ENCODE data around the gene ZNF808. TPM values are rescaled to one million over a fixed set of nuclear protein-coding genes. Genes with fewer than 3 reads are reported as not detected.
"Not testable (repeated sequence)": the region's sequence is repeated elsewhere in the genome, so short reads cannot be mapped to it uniquely, and the experiment has no call there.

ZNF808 gene
- total and polyA plus RNA-seq, 2 experiments from 2014 or later = 6.2 to 22.9 TPM

DNA sequence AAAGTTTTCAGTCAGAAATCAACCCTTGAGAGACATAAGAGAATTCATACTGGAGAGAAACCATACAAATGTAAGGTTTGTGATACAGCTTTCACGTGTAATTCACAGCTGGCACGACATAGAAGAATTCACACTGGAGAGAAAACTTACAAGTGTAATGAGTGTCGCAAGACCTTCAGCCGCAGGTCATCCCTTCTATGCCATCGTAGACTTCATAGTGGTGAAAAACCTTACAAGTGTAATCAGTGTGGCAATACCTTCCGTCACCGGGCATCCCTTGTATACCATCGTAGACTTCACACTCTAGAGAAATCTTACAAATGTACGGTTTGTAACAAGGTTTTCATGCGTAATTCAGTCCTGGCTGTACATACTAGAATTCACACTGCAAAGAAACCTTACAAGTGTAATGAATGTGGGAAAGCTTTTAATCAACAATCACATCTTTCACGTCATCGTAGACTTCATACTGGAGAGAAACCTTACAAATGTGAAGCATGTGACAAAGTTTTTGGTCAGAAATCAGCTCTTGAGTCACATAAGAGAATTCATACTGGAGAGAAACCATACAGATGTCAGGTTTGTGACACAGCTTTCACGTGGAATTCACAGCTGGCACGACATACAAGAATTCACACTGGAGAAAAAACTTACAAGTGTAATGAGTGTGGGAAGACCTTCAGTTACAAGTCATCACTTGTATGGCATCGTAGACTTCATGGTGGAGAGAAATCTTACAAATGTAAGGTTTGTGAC is 26.9 kb downstream of the ZNF808 start:
- no peaks in the 10 kb centered on the region for H3K4me1 ChIP-seq (ENCODE audit: low read depth)
- no peak for DNase-seq (ENCODE audit: low read depth in 1 of 2, low spot score in 1 of 2)
- peaks cover 31% of the 10 kb centered on the region for H3K36me3 ChIP-seq
- H3K27ac ChIP-seq = no peak overlapping the region
- no peak overlapping the region for H3K4me3 ChIP-seq
- H3K27me3 ChIP-seq = no peaks in the 10 kb centered on the region
- H3K9me3 ChIP-seq (ENCODE audit: low read depth) = peaks cover 3% of the 10 kb centered on the region
- TF ChIP-seq, protein P1, sequence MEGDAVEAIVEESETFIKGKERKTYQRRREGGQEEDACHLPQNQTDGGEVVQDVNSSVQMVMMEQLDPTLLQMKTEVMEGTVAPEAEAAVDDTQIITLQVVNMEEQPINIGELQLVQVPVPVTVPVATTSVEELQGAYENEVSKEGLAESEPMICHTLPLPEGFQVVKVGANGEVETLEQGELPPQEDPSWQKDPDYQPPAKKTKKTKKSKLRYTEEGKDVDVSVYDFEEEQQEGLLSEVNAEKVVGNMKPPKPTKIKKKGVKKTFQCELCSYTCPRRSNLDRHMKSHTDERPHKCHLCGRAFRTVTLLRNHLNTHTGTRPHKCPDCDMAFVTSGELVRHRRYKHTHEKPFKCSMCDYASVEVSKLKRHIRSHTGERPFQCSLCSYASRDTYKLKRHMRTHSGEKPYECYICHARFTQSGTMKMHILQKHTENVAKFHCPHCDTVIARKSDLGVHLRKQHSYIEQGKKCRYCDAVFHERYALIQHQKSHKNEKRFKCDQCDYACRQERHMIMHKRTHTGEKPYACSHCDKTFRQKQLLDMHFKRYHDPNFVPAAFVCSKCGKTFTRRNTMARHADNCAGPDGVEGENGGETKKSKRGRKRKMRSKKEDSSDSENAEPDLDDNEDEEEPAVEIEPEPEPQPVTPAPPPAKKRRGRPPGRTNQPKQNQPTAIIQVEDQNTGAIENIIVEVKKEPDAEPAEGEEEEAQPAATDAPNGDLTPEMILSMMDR (IDR thresholded peaks at IDR 0.05; ENCODE audit: low read depth, low read length) = no peak

DNA sequence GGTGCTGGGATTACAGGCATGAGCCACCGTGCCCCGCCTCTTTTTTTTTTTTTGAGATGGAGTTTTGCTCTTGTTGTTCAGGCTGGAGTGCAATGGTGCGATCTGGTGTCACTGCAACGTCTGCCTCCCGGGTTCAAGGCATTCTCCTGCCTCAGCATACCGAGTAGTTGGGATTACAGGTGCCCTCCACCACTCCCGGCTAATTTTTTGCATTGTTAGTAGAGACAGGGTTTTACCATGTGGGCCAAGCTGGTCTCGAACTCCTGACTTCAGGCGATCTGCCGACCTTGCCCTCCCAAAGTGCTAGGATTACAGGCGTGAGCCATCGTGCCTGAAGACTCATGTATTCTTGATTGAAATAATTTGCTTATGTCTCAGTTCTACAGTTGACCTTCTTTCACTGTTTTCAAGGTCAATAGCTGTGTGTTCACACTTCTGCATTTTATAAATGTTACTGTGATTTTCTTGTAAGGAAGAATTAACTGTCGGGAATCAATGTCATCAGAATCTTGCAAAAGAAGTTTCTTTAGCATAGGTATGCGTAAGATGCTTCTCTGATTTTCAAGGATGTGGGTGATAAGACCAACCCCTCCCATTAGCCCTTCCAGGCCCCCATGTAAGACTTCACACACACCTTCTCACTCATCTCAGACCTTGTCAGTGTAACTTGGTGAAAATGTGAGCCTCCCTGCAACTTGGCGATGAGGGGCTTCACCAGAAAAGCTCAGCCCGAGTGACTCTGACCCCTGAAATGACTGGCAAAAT is 29.9 kb downstream of the ZNF808 start:
- no peak for DNase-seq (ENCODE audit: low read depth in 1 of 2, low spot score in 1 of 2)
- peaks cover 23% of the 10 kb centered on the region for H3K36me3 ChIP-seq
- peaks cover 3% of the 10 kb centered on the region for H3K9me3 ChIP-seq (ENCODE audit: low read depth)
- TF ChIP-seq, protein P1 (IDR thresholded peaks at IDR 0.05; ENCODE audit: low read depth, low read length) = no peak
- H3K4me3 ChIP-seq = no peak overlapping the region
- H3K4me1 ChIP-seq (ENCODE audit: low read depth) = no peaks in the 10 kb centered on the region
- no peak overlapping the region for H3K27ac ChIP-seq
- H3K27me3 ChIP-seq = no peaks in the 10 kb centered on the region

DNA sequence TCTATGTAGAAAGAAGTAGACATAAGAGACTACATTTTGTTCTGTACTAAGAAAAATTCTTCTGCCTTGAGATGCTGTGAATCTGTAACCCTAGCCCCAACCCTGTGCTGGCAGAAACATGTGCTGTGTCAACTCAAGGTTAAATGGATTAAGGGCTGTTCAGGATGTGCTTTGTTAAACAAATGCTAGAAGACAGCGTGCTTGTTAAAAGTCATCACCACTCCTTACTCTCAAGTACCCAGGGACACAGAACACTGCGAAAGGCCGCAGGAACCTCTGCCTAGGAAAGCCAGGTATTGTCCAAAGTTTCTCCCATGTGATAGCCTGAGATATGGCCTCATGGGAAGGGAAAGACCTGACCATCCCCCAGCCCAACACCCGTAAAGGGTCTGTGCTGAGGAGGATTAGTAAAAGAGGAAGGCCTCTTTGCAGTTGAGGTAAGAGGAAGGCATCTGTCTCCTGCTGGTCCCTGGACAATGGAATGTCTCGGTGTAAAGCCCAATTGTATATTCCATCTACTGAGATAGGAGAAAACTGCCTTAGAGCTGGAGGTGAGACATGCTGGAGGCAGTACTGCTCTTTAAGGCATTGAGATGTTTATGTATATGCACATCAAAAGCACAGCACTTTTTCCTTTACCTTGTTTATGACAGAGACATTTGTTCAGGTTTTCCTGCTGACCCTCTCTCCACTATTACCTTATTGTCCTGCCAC is 31.4 kb downstream of the ZNF808 start:
- H3K4me1 ChIP-seq (ENCODE audit: low read depth); H3K27me3 ChIP-seq; DNase-seq (ENCODE audit: low read depth in 1 of 2, low spot score in 1 of 2); H3K27ac ChIP-seq; H3K9me3 ChIP-seq (ENCODE audit: low read depth); H3K4me3 ChIP-seq: not testable (repeated sequence)
- peaks cover 16% of the 10 kb centered on the region for H3K36me3 ChIP-seq

DNA sequence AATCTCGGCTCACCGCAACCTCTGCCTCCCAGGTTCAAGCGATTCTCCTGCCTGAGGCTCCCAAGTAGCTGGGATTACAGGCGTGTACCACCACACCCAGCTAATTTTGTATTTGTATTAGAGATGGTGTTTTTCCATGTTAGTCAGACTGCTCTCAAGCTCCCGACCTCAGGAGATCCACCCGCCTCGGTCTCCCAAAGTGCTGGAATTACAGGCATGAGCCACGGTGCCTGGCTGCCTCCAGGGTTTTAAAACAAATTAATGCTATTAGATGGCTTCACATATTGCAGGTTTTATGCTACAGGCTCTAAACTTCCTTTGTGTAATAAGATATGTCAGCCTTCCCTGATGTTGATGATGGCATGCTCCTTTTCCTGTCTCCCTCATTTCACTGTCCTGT is 34.1 kb downstream of the ZNF808 start:
- not testable (repeated sequence) for H3K36me3 ChIP-seq; H3K4me1 ChIP-seq (ENCODE audit: low read depth); H3K27ac ChIP-seq; H3K9me3 ChIP-seq (ENCODE audit: low read depth); H3K27me3 ChIP-seq; DNase-seq (ENCODE audit: low read depth in 1 of 2, low spot score in 1 of 2); H3K4me3 ChIP-seq

DNA sequence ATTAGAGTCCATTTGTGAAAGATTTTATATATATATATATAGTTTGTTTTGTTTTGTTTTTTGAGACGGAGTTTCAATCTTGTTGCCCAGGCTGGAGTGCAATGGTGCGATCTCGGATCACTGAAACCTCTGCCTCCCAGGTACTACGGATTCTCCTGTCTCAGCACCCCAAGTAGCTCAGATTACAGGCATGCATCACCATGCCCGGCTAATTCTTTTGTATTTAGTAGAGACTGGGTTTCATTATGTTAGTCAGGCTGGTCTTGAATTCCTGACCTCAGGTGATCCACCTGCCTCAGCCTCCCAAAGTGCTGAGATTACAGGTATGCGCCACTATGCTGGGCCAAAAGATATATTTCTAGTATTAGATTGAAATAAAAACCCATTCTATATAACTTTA is 38.7 kb downstream of the ZNF808 start:
- H3K9me3 ChIP-seq (ENCODE audit: low read depth) = no peaks in the 10 kb centered on the region
- no peak overlapping the region for H3K4me3 ChIP-seq
- TF ChIP-seq, protein P1 (IDR thresholded peaks at IDR 0.05; ENCODE audit: low read depth, low read length) = no peak
- DNase-seq (ENCODE audit: low read depth in 1 of 2, low spot score in 1 of 2) = no peak
- no peaks in the 10 kb centered on the region for H3K36me3 ChIP-seq
- H3K27ac ChIP-seq = no peak overlapping the region
- peaks cover 5% of the 10 kb centered on the region for H3K4me1 ChIP-seq (ENCODE audit: low read depth)
- H3K27me3 ChIP-seq = no peaks in the 10 kb centered on the region

DNA sequence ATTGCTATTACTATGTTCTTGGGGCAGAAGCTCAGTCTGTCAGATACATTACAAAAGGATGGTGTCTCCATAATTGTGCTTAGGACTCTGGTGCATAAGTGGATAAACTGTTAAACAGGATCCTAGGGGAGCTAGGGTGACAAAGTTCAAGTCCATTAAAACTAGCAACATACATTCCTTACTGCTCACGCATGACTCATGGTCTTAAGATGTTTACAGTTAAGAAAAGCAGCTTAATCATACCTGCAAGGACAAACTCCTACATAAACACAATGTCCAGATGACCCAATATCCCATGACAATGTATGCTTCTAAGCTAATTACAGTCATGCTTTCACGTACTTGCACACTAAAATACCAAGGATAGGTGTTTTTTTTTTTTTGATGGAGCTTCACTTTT is 39.1 kb downstream of the ZNF808 start:
- DNase-seq (ENCODE audit: low read depth in 1 of 2, low spot score in 1 of 2) = peak in 1 of 2 donors; percentile 14
- no peak overlapping the region for H3K27ac ChIP-seq
- no peak overlapping the region for H3K4me3 ChIP-seq
- H3K9me3 ChIP-seq (ENCODE audit: low read depth) = no peaks in the 10 kb centered on the region
- peaks cover 5% of the 10 kb centered on the region for H3K4me1 ChIP-seq (ENCODE audit: low read depth)
- H3K27me3 ChIP-seq = no peaks in the 10 kb centered on the region
- TF ChIP-seq, protein P1 (IDR thresholded peaks at IDR 0.05; ENCODE audit: low read depth, low read length) = no peak
- no peaks in the 10 kb centered on the region for H3K36me3 ChIP-seq

Measured in cardiac muscle cell (in vitro differentiated cells and primary cell).